SU-DHL-6 (cell line): ENCODE data around the gene ANKRD13C.

Experiments used
- H2AFZ ChIP-seq: fragments of 200-600 bp; sonication (generic); 2 replicates; pipeline ENCODE4 v1.6.1; 2014; ENCODE audit warnings: low read depth, mild to moderate bottlenecking, moderate library complexity, mixed read lengths, antibody characterized with exemption, low read length; ENCODE audit not compliant: severe bottlenecking
- H3F3A ChIP-seq: fragments of 200-600 bp; shearing (Covaris generic); 2 replicates; pipeline ENCODE4 v1.6.0; 2016; ENCODE audit warnings: antibody characterized with exemption, mild to moderate bottlenecking; ENCODE audit not compliant: insufficient read depth
- H3K27ac ChIP-seq: fragments of 200-600 bp; sonication (generic); 2 replicates; pipeline ENCODE4 v1.5.1; 2016; ENCODE audit warnings: low read depth, mild to moderate bottlenecking, low read length, moderate library complexity, mixed read lengths
- H3K27me3 ChIP-seq: fragments of 200-600 bp; sonication (generic), shearing (Covaris generic); 2 replicates; pipeline ENCODE4 v1.6.0; 2014; ENCODE audit warnings: mild to moderate bottlenecking, low read length
- H3K36me3 ChIP-seq: fragments of 200-600 bp; sonication (generic); 2 replicates; pipeline ENCODE4 v1.6.1; 2014; ENCODE audit warnings: mild to moderate bottlenecking, low read length, mixed read lengths
- H3K4me2 ChIP-seq: fragments of 300-600, 200-600 bp; shearing (Covaris generic), sonication (generic); 2 replicates; pipeline ENCODE4 v1.6.0; 2014; ENCODE audit warnings: low read length, low read depth, mild to moderate bottlenecking; ENCODE audit not compliant: poor library complexity, severe bottlenecking
- H3K4me3 ChIP-seq: fragments of 200-600 bp; sonication (generic); 2 replicates; pipeline ENCODE4 v1.5.1; 2014; ENCODE audit warnings: antibody characterized with exemption, low read length, mild to moderate bottlenecking, mixed read lengths; ENCODE audit not compliant: insufficient read depth, poor library complexity, severe bottlenecking
- H3K79me2 ChIP-seq: fragments of 200-600 bp; sonication (generic); 2 replicates; pipeline ENCODE4 v1.6.1; 2014; ENCODE audit warnings: mild to moderate bottlenecking, low read length, moderate library complexity; ENCODE audit not compliant: insufficient read depth
- H3K9ac ChIP-seq: fragments of 200-600 bp; sonication (generic); 2 replicates; pipeline ENCODE4 v1.7.0; 2014; ENCODE audit warnings: mild to moderate bottlenecking, low read length
- H3K9me2 ChIP-seq: fragments of 200-600 bp; sonication (generic); replicated peaks from 2 replicates; pipeline ENCODE4 v1.6.1; 2014; ENCODE audit warnings: low read length; ENCODE audit not compliant: insufficient read depth
- H3K9me3 ChIP-seq: fragments of 200-600 bp; sonication (generic); 2 replicates; pipeline ENCODE4 v1.6.1; 2014; ENCODE audit warnings: low read length, mixed read lengths; ENCODE audit not compliant: insufficient read depth
- H4K20me1 ChIP-seq: fragments of 200-600 bp; sonication (generic); 2 replicates; pipeline ENCODE4 v1.6.1; 2014; ENCODE audit warnings: low read depth, mild to moderate bottlenecking, antibody characterized with exemption, low read length, moderate library complexity, mixed read lengths
- EZH2phosphoT487 ChIP-seq: fragments of 200-600 bp; sonication (generic), shearing (Covaris generic); conservative IDR thresholded peaks from 2 replicates; pipeline ENCODE4 v1.6.1; 2018; ENCODE audit warnings: mild to moderate bottlenecking, antibody characterized with exemption, low read length, moderate library complexity, mixed read lengths
- TF ChIP-seq, protein P1 (sequence below): fragments of 200-600 bp; sonication (generic); IDR thresholded peaks from one replicate; pipeline ENCODE4 v1.5.1; 2017; ENCODE audit warnings: antibody characterized with exemption, mild to moderate bottlenecking, low read length, moderate library complexity; ENCODE audit not compliant: insufficient read depth, poor library complexity, severe bottlenecking

Gene ANKRD13C

DNA sequence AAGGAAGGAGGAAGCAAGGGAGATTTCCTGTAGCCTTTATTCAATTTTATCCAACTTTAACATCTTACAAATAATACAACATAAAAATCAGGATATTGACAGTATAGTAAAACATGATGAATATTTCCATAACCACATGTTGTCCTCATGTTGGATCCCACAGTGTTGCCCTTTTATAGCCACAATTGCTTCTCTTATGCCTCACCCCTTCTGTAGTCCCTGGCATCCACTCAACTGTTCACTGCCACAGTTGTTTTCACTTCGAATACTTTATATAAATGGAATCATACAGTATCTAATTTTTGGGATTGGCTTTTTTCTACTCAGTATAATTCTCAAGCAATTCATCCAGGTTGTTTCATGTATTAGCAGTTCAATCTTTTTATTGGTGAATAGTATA is 88.6 kb downstream of the ANKRD13C start:
- no peak overlapping the region for H2AFZ ChIP-seq

DNA sequence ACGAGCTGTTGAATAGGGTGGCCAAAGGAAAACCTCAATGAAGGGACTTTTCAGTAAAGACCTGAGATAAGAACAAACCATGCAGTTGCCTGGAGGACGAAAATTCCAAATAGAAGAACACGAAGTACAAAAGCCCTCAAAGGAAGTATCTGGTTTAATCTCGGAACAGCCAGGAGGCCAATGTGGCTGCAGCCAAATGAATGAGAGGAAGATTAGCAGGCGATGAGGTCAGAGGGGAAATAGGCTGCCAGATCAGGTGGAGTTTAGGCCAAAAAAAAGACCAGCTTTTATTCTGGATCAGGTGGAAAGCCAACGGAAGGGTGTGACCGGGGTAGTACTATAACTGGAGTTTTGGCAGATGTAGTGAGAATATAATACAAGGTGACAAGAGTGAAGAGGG is 89.7 kb downstream of the ANKRD13C start:
- Histone ChIP-seq H3K79me2 (no peaks in the 10 kb centered on the region), H3F3A (peaks cover 4% of the 10 kb centered on the region; the same call in 1 of the 2 replicates), H3K9me3 (no peaks in the 10 kb centered on the region), H3K27me3 (no peaks in the 10 kb centered on the region), H3K4me3 (no peak overlapping the region), H3K9ac (no peak overlapping the region), H3K4me2 (no peak overlapping the region), H3K9me2 (no peaks in the 10 kb centered on the region), H4K20me1 (no peaks in the 10 kb centered on the region), H2AFZ (no peak overlapping the region), H3K36me3 (peaks cover 20% of the 10 kb centered on the region; the same call in 1 of the 2 replicates), H3K27ac (no peak overlapping the region)
- TF ChIP-seq, protein P1, sequence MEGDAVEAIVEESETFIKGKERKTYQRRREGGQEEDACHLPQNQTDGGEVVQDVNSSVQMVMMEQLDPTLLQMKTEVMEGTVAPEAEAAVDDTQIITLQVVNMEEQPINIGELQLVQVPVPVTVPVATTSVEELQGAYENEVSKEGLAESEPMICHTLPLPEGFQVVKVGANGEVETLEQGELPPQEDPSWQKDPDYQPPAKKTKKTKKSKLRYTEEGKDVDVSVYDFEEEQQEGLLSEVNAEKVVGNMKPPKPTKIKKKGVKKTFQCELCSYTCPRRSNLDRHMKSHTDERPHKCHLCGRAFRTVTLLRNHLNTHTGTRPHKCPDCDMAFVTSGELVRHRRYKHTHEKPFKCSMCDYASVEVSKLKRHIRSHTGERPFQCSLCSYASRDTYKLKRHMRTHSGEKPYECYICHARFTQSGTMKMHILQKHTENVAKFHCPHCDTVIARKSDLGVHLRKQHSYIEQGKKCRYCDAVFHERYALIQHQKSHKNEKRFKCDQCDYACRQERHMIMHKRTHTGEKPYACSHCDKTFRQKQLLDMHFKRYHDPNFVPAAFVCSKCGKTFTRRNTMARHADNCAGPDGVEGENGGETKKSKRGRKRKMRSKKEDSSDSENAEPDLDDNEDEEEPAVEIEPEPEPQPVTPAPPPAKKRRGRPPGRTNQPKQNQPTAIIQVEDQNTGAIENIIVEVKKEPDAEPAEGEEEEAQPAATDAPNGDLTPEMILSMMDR = no peak
- TF ChIP-seq EZH2phosphoT487 = no peak

More for the DNA sequence above, 88.6 kb downstream of the ANKRD13C start:
- Histone ChIP-seq H3K79me2 (no peaks in the 10 kb centered on the region), H3K27ac (no peak overlapping the region), H3K27me3 (no peaks in the 10 kb centered on the region), H3K36me3 (peaks cover 28% of the 10 kb centered on the region; the same call in 1 of the 2 replicates), H3K9me3 (no peaks in the 10 kb centered on the region), H3K9me2 (no peaks in the 10 kb centered on the region), H3F3A (peaks cover 4% of the 10 kb centered on the region; the same call in 1 of the 2 replicates), H3K4me3 (no peak overlapping the region), H3K9ac (no peak overlapping the region), H4K20me1 (no peaks in the 10 kb centered on the region), H3K4me2 (no peak overlapping the region)
- TF ChIP-seq, protein P1 = no peak
- TF ChIP-seq EZH2phosphoT487 = no peak

GRCh38 chr1:70256664-70257063 is 97.9 kb downstream of the ANKRD13C start:
- Histone ChIP-seq H3K27ac (no peak overlapping the region), H3K4me3 (no peak overlapping the region), H3K79me2 (no peaks in the 10 kb centered on the region), H3K4me2 (no peak overlapping the region), H3K36me3 (peaks cover 20% of the 10 kb centered on the region; the same call in 1 of the 2 replicates), H3K9ac (no peak overlapping the region), H3K27me3 (no peaks in the 10 kb centered on the region), H3K9me2 (no peaks in the 10 kb centered on the region), H3F3A (peaks cover 34% of the 10 kb centered on the region), H3K9me3 (no peaks in the 10 kb centered on the region), H4K20me1 (no peaks in the 10 kb centered on the region), H2AFZ (no peak overlapping the region)
- no peak for TF ChIP-seq EZH2phosphoT487
- TF ChIP-seq, protein P1 = no peak

GRCh38 chr1:70248729-70249128 is 105.8 kb downstream of the ANKRD13C start:
- no peak overlapping the region for H3K27ac ChIP-seq
- no peaks in the 10 kb centered on the region for H3K27me3 ChIP-seq
- peaks cover 45% of the 10 kb centered on the region for H3F3A ChIP-seq
- TF ChIP-seq EZH2phosphoT487 = no peak
- TF ChIP-seq, protein P1 = no peak
- H3K9ac ChIP-seq = no peak overlapping the region
- no peaks in the 10 kb centered on the region for H4K20me1 ChIP-seq
- no peak overlapping the region for H3K4me3 ChIP-seq
- H2AFZ ChIP-seq = no peak overlapping the region
- H3K9me3 ChIP-seq = no peaks in the 10 kb centered on the region
- peaks cover 89% of the 10 kb centered on the region for H3K36me3 ChIP-seq
- no peaks in the 10 kb centered on the region for H3K9me2 ChIP-seq
- no peaks in the 10 kb centered on the region for H3K79me2 ChIP-seq
- no peak overlapping the region for H3K4me2 ChIP-seq
